Epithelial cell of proximal tubule (primary cell): ENCODE results near the gene NUBP1. TPM values are rescaled to one million over a fixed set of nuclear protein-coding genes. Genes with fewer than 3 reads are reported as not detected.

ENCODE experiments used
- DNase-seq: peaks from one replicate; pipeline ENCODE4 v3.0.0-alpha.2; 2011; ENCODE audit warnings: low read depth
- H3K4me3 ChIP-seq: 2 replicates; pipeline ENCODE4 v1.5.1; 2011; ENCODE audit warnings: low read depth, mild to moderate bottlenecking, low read length
- CTCF ChIP-seq: conservative IDR thresholded peaks from 2 replicates; pipeline ENCODE4 v1.5.1; 2012; ENCODE audit warnings: low read depth, mild to moderate bottlenecking, low read length
- total RNA-seq: library from RNA; depleted of rRNA; stranded (reverse); fragments of >200 nt; gene quantifications from 2 replicates; pipeline ENCODE4 v1.2.3, GENCODE V29; 2015

The NUBP1 gene
- total RNA-seq, 1 donor from 2014 or later = 44.2 TPM

GRCh38 chr16:10761373-10761772 lies 17.7 kb downstream of the NUBP1 start:
- no peak for TF ChIP-seq CTCF
- DNase-seq = no peak
- H3K4me3 ChIP-seq = no peak overlapping the region

- no peak overlapping the region for H3K4me3 ChIP-seq
- DNase-seq = no peak
- no peak for TF ChIP-seq CTCF
Measured at GRCh38 chr16:10762336-10763016, 18.8 kb downstream of the NUBP1 start.

GRCh38 chr16:10763456-10763855 lies 19.8 kb downstream of the NUBP1 start:
- DNase-seq = no peak
- TF ChIP-seq CTCF = no peak
- H3K4me3 ChIP-seq = no peak overlapping the region

- TF ChIP-seq CTCF = no peak
- DNase-seq = no peak
- no peak overlapping the region for H3K4me3 ChIP-seq
Measured at GRCh38 chr16:10765772-10766171, 22.1 kb downstream of the NUBP1 start.

- TF ChIP-seq CTCF = no peak
- no peak for DNase-seq
- no peak overlapping the region for H3K4me3 ChIP-seq
Measured at GRCh38 chr16:10767127-10767526, 23.5 kb downstream of the NUBP1 start.

- no peak for TF ChIP-seq CTCF
- no peak for DNase-seq
Measured at GRCh38 chr16:10769381-10769780, 25.7 kb downstream of the NUBP1 start.

GRCh38 chr16:10770907-10771306 lies 27.3 kb downstream of the NUBP1 start:
- no peak for DNase-seq
- no peak for TF ChIP-seq CTCF

More at GRCh38 chr16:10769381-10769780, 25.7 kb downstream of the NUBP1 start:
- H3K4me3 ChIP-seq = no peak overlapping the region

More at GRCh38 chr16:10770907-10771306, 27.3 kb downstream of the NUBP1 start:
- no peak overlapping the region for H3K4me3 ChIP-seq
